CD14-positive monocyte (primary cell): ENCODE data around the gene TAS2R30. TPM values are rescaled to one million over a fixed set of nuclear protein-coding genes. Genes with fewer than 3 reads are reported as not detected.

Experiments
- DNase-seq, 3 donors: peaks; one replicate each; pipeline ENCODE4 v3.0.0-alpha.2; 2011 to 2022
- H2AFZ ChIP-seq: 2 replicates; pipeline ENCODE4 v1.6.0; 2012; ENCODE audit warnings: mild to moderate bottlenecking, low read depth, low read length, inconsistent platforms; ENCODE audit not compliant: insufficient read depth, poor library complexity, severe bottlenecking
- H3K27ac ChIP-seq, 2 donors: 1 replicate in 1 of 2; 2 replicates in 1 of 2; pipeline ENCODE4 v1.5.1; 2012 to 2013; ENCODE audit warnings: low read length in 2 of 2, control low read depth in 1 of 2, inconsistent platforms in 1 of 2, low read depth in 1 of 2, mild to moderate bottlenecking in 1 of 2
- H3K27me3 ChIP-seq, 2 donors: one replicate each; pipeline versions ENCODE4 v1.6.0 to v1.6.1; 2011 to 2013; ENCODE audit warnings: low read length in 2 of 2; ENCODE audit not compliant: control insufficient read depth in 2 of 2, insufficient read depth in 2 of 2
- H3K36me3 ChIP-seq, 2 donors: replicated peaks in 1 of 2; 1 replicate in 1 of 2; 2 replicates in 1 of 2; pipeline versions ENCODE4 v1.5.1 to v1.6.1; 2012 to 2013; ENCODE audit warnings: low read length in 2 of 2, control low read depth in 1 of 2, inconsistent platforms in 1 of 2, mild to moderate bottlenecking in 1 of 2; ENCODE audit not compliant: insufficient read depth in 2 of 2, control insufficient read depth in 1 of 2
- H3K4me1 ChIP-seq, 2 donors: 1 replicate in 1 of 2; 2 replicates in 1 of 2; pipeline versions ENCODE4 v1.5.1 to v1.6.1; 2012 to 2013; ENCODE audit warnings: low read length in 2 of 2, control low read depth in 1 of 2, inconsistent platforms in 1 of 2, mild to moderate bottlenecking in 1 of 2, moderate library complexity in 1 of 2; ENCODE audit not compliant: insufficient read depth in 2 of 2, control insufficient read depth in 1 of 2
- H3K4me2 ChIP-seq: replicated peaks from 2 replicates; pipeline ENCODE3; 2012; ENCODE audit warnings: low read length, moderate library complexity, mild to moderate bottlenecking; ENCODE audit not compliant: poor library complexity, severe bottlenecking; ENCODE audit errors: extremely low read depth
- H3K4me3 ChIP-seq, 3 experiments: fragments of 200-600 bp in 1 of 3; sonication (generic) in 1 of 3; replicated peaks in 1 of 3; 1 replicate in 2 of 3; 2 replicates in 1 of 3; pipeline ENCODE4 v1.5.1; 2011 to 2013; ENCODE audit warnings: low read length in 3 of 3, mild to moderate bottlenecking in 3 of 3, control low read depth in 2 of 3, low read depth in 2 of 3, inconsistent platforms in 1 of 3, moderate library complexity in 1 of 3
- H3K79me2 ChIP-seq: 2 replicates; pipeline ENCODE4 v1.6.0; 2012; ENCODE audit warnings: mild to moderate bottlenecking, control low read depth, inconsistent platforms, low read length, moderate library complexity; ENCODE audit not compliant: insufficient read depth
- H3K9ac ChIP-seq: 2 replicates; pipeline ENCODE4 v1.6.0; 2017; ENCODE audit warnings: low read length, mild to moderate bottlenecking; ENCODE audit not compliant: insufficient read depth, poor library complexity, severe bottlenecking
- H3K9me3 ChIP-seq, 2 donors: replicated peaks in 1 of 2; 1 replicate in 1 of 2; 2 replicates in 1 of 2; pipeline versions ENCODE4 v1.5.1 to v1.6.1; 2012 to 2013; ENCODE audit warnings: low read length in 2 of 2, control low read depth in 1 of 2; ENCODE audit not compliant: control insufficient read depth in 1 of 2, insufficient read depth in 1 of 2
- H4K20me1 ChIP-seq: 2 replicates; pipeline ENCODE4 v1.6.0; 2012; ENCODE audit warnings: mild to moderate bottlenecking, low read length, control low read depth, moderate library complexity; ENCODE audit not compliant: insufficient read depth
- H3K27ac Mint-ChIP-seq, 7 donors: one replicate each; pipeline ENCODE4 v1.8.0; 2020; ENCODE audit warnings: mild to moderate bottlenecking in 7 of 7, mixed read lengths in 7 of 7, moderate library complexity in 6 of 7, inconsistent platforms in 2 of 7
- H3K27me3 Mint-ChIP-seq, 3 donors: one replicate each; pipeline ENCODE4 v1.8.0; 2021 to 2022; ENCODE audit warnings: low read depth in 3 of 3, mild to moderate bottlenecking in 3 of 3, mixed read lengths in 3 of 3, moderate library complexity in 3 of 3, inconsistent platforms in 1 of 3
- H3K36me3 Mint-ChIP-seq, 2 donors: one replicate each; pipeline ENCODE4 v1.8.0; 2020; ENCODE audit warnings: mixed read lengths in 2 of 2, inconsistent platforms in 1 of 2, mild to moderate bottlenecking in 1 of 2
- H3K4me1 Mint-ChIP-seq: one replicate; pipeline ENCODE4 v1.8.0; 2020; ENCODE audit warnings: mild to moderate bottlenecking, mixed read lengths
- H3K4me3 Mint-ChIP-seq, 2 donors: one replicate each; pipeline ENCODE4 v1.8.0; 2020; ENCODE audit warnings: mild to moderate bottlenecking in 2 of 2, mixed read lengths in 2 of 2, moderate library complexity in 1 of 2
- H3K9me3 Mint-ChIP-seq, 7 donors: one replicate each; pipeline ENCODE4 v1.8.0; 2020 to 2022; ENCODE audit warnings: mixed read lengths in 7 of 7, mild to moderate bottlenecking in 6 of 7, moderate library complexity in 6 of 7, inconsistent platforms in 2 of 7
- CTCF ChIP-seq: fragments of 200-600 bp; IDR thresholded peaks from one replicate; pipeline ENCODE4 v1.8.0; 2022; ENCODE audit warnings: antibody characterized with exemption, mild to moderate bottlenecking
- WGBS: methylation state at CpG from one replicate; pipeline ENCODE4 v1.1.5; 2013; ENCODE audit warnings: missing lambda C conversion rate; ENCODE audit not compliant: insufficient coverage; 5-methylcytosine and 5-hydroxymethylcytosine counted together
- intact Hi-C, 2 donors: fragments of 100-400 bp; cut with micrococcal nuclease; formaldehyde crosslinking; loops; one replicate each; pipeline versions ENCODE4 v1.15.0 to v1.15.1; 2023
- polyA plus RNA-seq, 3 donors: library from polyadenylated mRNA; depleted of rRNA in 1 of 3; unstranded in 2 of 3; stranded (reverse) in 1 of 3; fragments of 300-500 nt in 2 of 3; fragments of >200 nt in 1 of 3; fragmentation: Illumina TruSeq in 2 of 3; gene quantifications; 1 replicate in 2 of 3; 2 replicates in 1 of 3; pipeline ENCODE4 v1.2.3, GENCODE V29; 2012 to 2021

TAS2R30 gene
- polyA plus RNA-seq, 3 donors = 0.05 TPM; not detected in 2

GRCh38 chr12:11133162-11133561 lies 1.3 kb downstream of the TAS2R30 start:
- Histone ChIP-seq H3K4me2 (no peak overlapping the region), H3K27me3 (no peaks in the 10 kb centered on the region), H3K9ac (no peak overlapping the region), H3K27ac (no peak overlapping the region), H2AFZ (no peak overlapping the region), H3K36me3 (peaks cover 0 to 2% of the 10 kb centered on the region in 2 donors), H4K20me1 (peaks cover 2% of the 10 kb centered on the region), H3K4me3 (no peak overlapping the region), H3K4me1 (no peaks in the 10 kb centered on the region), H3K79me2 (peaks cover 11% of the 10 kb centered on the region), H3K9me3 (peaks cover 6 to 7% of the 10 kb centered on the region in 2 donors)
- peaks cover 0 to 16% (median 4%) of the 10 kb centered on the region in 7 donors for H3K9me3 Mint-ChIP-seq
- DNase-seq = no peak
- TF ChIP-seq CTCF = no peak
- H3K36me3 Mint-ChIP-seq = peaks cover 14 to 19% of the 10 kb centered on the region in 2 donors
- H3K27ac Mint-ChIP-seq = no peak overlapping the region
- H3K27me3 Mint-ChIP-seq = peaks cover 0 to 2% (median 0%) of the 10 kb centered on the region in 3 donors
- H3K4me1 Mint-ChIP-seq = peaks cover 8% of the 10 kb centered on the region
- H3K4me3 Mint-ChIP-seq = no peak overlapping the region
- intact Hi-C loops = no loop called here
- WGBS = no CpG with 5 or more reads among the region's 2 CpGs

GRCh38 chr12:11130999-11131398 lies 3.4 kb downstream of the TAS2R30 start:
- no CpG with 5 or more reads among the region's 2 CpGs for WGBS
- H3K36me3 ChIP-seq = peaks cover 3 to 5% of the 10 kb centered on the region in 2 donors
- H3K27me3 ChIP-seq = no peaks in the 10 kb centered on the region
- no peak for DNase-seq
- H3K27ac ChIP-seq = no peak overlapping the region
- peaks cover 6 to 11% of the 10 kb centered on the region in 2 donors for H3K9me3 ChIP-seq
- H3K9ac ChIP-seq = no peak overlapping the region
- no peak overlapping the region for H2AFZ ChIP-seq
- no peak overlapping the region for H3K4me3 Mint-ChIP-seq
- H3K79me2 ChIP-seq = peaks cover 11% of the 10 kb centered on the region
- no peaks in the 10 kb centered on the region for H3K27me3 Mint-ChIP-seq
- H3K4me1 Mint-ChIP-seq = peaks cover 1% of the 10 kb centered on the region
- peaks cover 17 to 25% of the 10 kb centered on the region in 2 donors for H3K36me3 Mint-ChIP-seq
- no peak overlapping the region for H3K4me2 ChIP-seq
- TF ChIP-seq CTCF = no peak
- intact Hi-C loops = no loop called here
- no peak overlapping the region for H3K4me3 ChIP-seq
- no peaks in the 10 kb centered on the region for H3K4me1 ChIP-seq
- H3K27ac Mint-ChIP-seq = no peak overlapping the region
- no peaks in the 10 kb centered on the region for H4K20me1 ChIP-seq
- H3K9me3 Mint-ChIP-seq = peaks cover 0 to 19% (median 6%) of the 10 kb centered on the region in 7 donors
